Stomach (tissue), 9 donors: ENCODE data around the gene PHF21B. TPM values are rescaled to one million over a fixed set of nuclear protein-coding genes. Genes with fewer than 3 reads are reported as not detected.

Experiments
- DNase-seq, 2 donors: peaks; one replicate each; pipeline versions ENCODE4 v3.0.0 to v3.0.0-alpha.2; 2013 to 2019
- H3K27ac ChIP-seq, 5 donors: fragments of 200-600 bp in 4 of 5; sonication (generic) in 4 of 5; one replicate each; pipeline ENCODE4 v1.5.1; 2013 to 2019; ENCODE audit warnings: mild to moderate bottlenecking in 1 of 5, moderate library complexity in 1 of 5
- H3K27me3 ChIP-seq, 3 donors: fragments of 200-600 bp; sonication (generic); one replicate each; pipeline ENCODE4 v1.5.1; 2017 to 2019; ENCODE audit warnings: mixed run types in 1 of 3
- H3K36me3 ChIP-seq, 4 donors: fragments of 200-600 bp; sonication (generic); 1 replicate in 3 of 4; 2 replicates in 1 of 4; pipeline ENCODE4 v1.5.1; 2016 to 2019
- H3K4me1 ChIP-seq, 4 donors: fragments of 200-600 bp; sonication (generic); one replicate each; pipeline ENCODE4 v1.5.1; 2016 to 2019
- H3K4me3 ChIP-seq, 4 donors: fragments of 200-600 bp; sonication (generic) in 3 of 4; one replicate each; pipeline ENCODE4 v1.5.1; 2016 to 2019; ENCODE audit warnings: mild to moderate bottlenecking in 1 of 4
- H3K9me3 ChIP-seq, 4 donors: fragments of 200-600 bp; sonication (generic); one replicate each; pipeline ENCODE4 v1.5.1; 2016 to 2019
- CTCF ChIP-seq, 7 experiments: fragments of 450-650 bp in 4 of 7; fragments of 200-600 bp in 3 of 7; sonication (generic) in 3 of 7; IDR thresholded peaks; one replicate each; pipeline ENCODE4 v1.5.1; 2016 to 2019; ENCODE audit warnings: antibody characterized with exemption in 7 of 7, control low read depth in 2 of 7, mild to moderate bottlenecking in 1 of 7
- EP300 ChIP-seq: sonication (generic); formaldehyde crosslinking; IDR thresholded peaks from one replicate; pipeline ENCODE4 v1.6.1; 2017; ENCODE audit warnings: antibody characterized with exemption
- POLR2A ChIP-seq, 4 donors: fragments of 450-650 bp; IDR thresholded peaks; one replicate each; pipeline ENCODE4 v1.6.1; 2016; ENCODE audit warnings: antibody characterized with exemption in 4 of 4, control low read depth in 2 of 4, mild to moderate bottlenecking in 1 of 4, moderate library complexity in 1 of 4
- POLR2AphosphoS5 ChIP-seq, 3 donors: sonication (generic); formaldehyde crosslinking; IDR thresholded peaks; one replicate each; pipeline ENCODE4 v1.6.1; 2016; ENCODE audit warnings: antibody characterized with exemption in 3 of 3
- WGBS, 5 donors: extraction: QIAGEN DNeasy Blood & Tissue Kit in 3 of 5; methylation state at CpG; one replicate each; pipeline versions ENCODE4 v1.1.5 to v1.1.7; 2013 to 2018; 5-methylcytosine and 5-hydroxymethylcytosine counted together
- intact Hi-C: fragments of 100-400 bp; cut with DNase I; formaldehyde crosslinking; loops from one replicate; pipeline ENCODE4 v1.15.1; 2023; ENCODE audit warnings: low total_unique reads
- polyA plus RNA-seq, 3 donors: library from polyadenylated mRNA; stranded (reverse); fragments of 200-250 nt; gene quantifications; one replicate each; pipeline ENCODE4 v1.2.3, GENCODE V29; 2013
- total RNA-seq, 5 donors: library from RNA; depleted of rRNA; stranded (reverse); fragments of >200 nt; gene quantifications; one replicate each; pipeline versions ENCODE4 v1.1.0 to v1.2.3, GENCODE V29; 2014 to 2016
- donor health status: healthy with polysubstance abuse.
- donor health status: Bipolar disorder and iron deficiency.
- donor health status: healthy.

PHF21B gene
- total and polyA plus RNA-seq, 8 donors = 0.12 to 0.45 (median 0.26) TPM; not detected in 4

- intact Hi-C loops = no loop called here
- peaks cover 0 to 3% (median 0%) of the 10 kb centered on the region in 3 donors for H3K27me3 ChIP-seq
- no peak for DNase-seq
- no peak overlapping the region for H3K27ac ChIP-seq
- H3K36me3 ChIP-seq = peaks cover 0 to 19% (median 0%) of the 10 kb centered on the region in 4 donors
- no peak overlapping the region for H3K4me3 ChIP-seq
- TF ChIP-seq CTCF (IDR thresholded peaks at IDR 0.05) (no peak), POLR2A (IDR thresholded peaks at IDR 0.05) (no peak), EP300 (no peak), POLR2AphosphoS5 (IDR thresholded peaks at IDR 0.05) (no peak)
- peaks cover 0 to 9% (median 8%) of the 10 kb centered on the region in 4 donors for H3K9me3 ChIP-seq
- H3K4me1 ChIP-seq = no peaks in the 10 kb centered on the region
- 73 to 87% (median 81%) methylated on average over 10 to 13 of the region's 13 CpGs for WGBS, 5 donors
Measured at GRCh38 chr22:44914026-44914721, 95.6 kb downstream of the PHF21B start.

GRCh38 chr22:44913198-44913983 lies 96.4 kb downstream of the PHF21B start:
- Histone ChIP-seq H3K4me1 (no peaks in the 10 kb centered on the region), H3K27me3 (peaks cover 0 to 3% (median 0%) of the 10 kb centered on the region in 3 donors), H3K27ac (no peak overlapping the region), H3K9me3 (peaks cover 0 to 9% (median 8%) of the 10 kb centered on the region in 4 donors), H3K4me3 (no peak overlapping the region), H3K36me3 (peaks cover 0 to 19% (median 0%) of the 10 kb centered on the region in 4 donors)
- TF ChIP-seq POLR2AphosphoS5 (IDR thresholded peaks at IDR 0.05) (no peak), CTCF (IDR thresholded peaks at IDR 0.05) (no peak), POLR2A (IDR thresholded peaks at IDR 0.05) (no peak), EP300 (no peak)
- intact Hi-C loops = no loop called here
- WGBS, 5 donors = 86 to 92% (median 89%) methylated on average over 16 to 24 of the region's 24 CpGs
- no peak for DNase-seq

GRCh38 chr22:44909241-44909640 lies 100.6 kb downstream of the PHF21B start:
- Histone ChIP-seq H3K4me3 (no peak overlapping the region), H3K27ac (no peak overlapping the region), H3K27me3 (peaks cover 0 to 3% (median 0%) of the 10 kb centered on the region in 3 donors), H3K9me3 (peaks cover 0 to 11% (median 9%) of the 10 kb centered on the region in 4 donors), H3K36me3 (peaks cover 0 to 19% (median 0%) of the 10 kb centered on the region in 4 donors), H3K4me1 (no peaks in the 10 kb centered on the region)
- 81 to 93% (median 89%) methylated on average over 6 of the region's 6 CpGs for WGBS, 5 donors
- no peak for DNase-seq
- intact Hi-C loops = no loop called here
- no peak for TF ChIP-seq CTCF (IDR thresholded peaks at IDR 0.05)
- TF ChIP-seq POLR2AphosphoS5 (IDR thresholded peaks at IDR 0.05) = no peak
- TF ChIP-seq EP300 = no peak
- no peak for TF ChIP-seq POLR2A (IDR thresholded peaks at IDR 0.05)
